HepG2 (cell line): ENCODE results near the gene SPECC1L.
"Not testable (repeated sequence)": the region's sequence is repeated elsewhere in the genome, so short reads cannot be mapped to it uniquely, and the experiment has no call there.

Experiments used
- IRF2 ChIP-seq: IDR thresholded peaks from 2 replicates; pipeline ENCODE4 v1.6.1; 2018; ENCODE audit warnings: missing genetic modification reagents, missing compliant biosample characterization
- TF ChIP-seq, protein P1 (sequence below): sonication (generic); formaldehyde crosslinking; IDR thresholded peaks from 2 replicates; pipeline ENCODE4 v1.4.0; 2020; ENCODE audit warnings: mild to moderate bottlenecking, missing genetic modification reagents

DNA sequence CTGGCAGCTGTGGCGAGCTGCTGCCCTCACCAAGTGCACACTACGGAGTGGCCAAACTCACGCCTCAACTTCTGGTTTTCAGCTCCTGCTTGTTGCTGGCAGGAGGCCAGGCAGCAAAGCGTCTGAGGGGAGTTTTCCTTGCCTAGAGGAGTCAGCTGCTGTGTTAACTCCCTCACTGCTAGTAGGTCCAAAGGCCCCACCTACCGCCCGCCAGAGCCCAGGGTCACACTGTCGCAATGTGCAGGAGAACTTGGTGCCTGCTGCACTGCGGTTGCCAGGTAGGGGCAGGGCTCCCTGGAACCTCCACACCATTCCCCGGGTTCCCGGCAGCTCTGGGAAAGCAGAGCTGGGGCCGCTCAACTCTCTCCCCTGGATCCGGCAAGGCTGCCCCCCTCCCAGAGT is 25.6 kb upstream of the SPECC1L start, which contains the start of gene GGT5:
- not testable (repeated sequence) for TF ChIP-seq IRF2
- TF ChIP-seq, protein P1, sequence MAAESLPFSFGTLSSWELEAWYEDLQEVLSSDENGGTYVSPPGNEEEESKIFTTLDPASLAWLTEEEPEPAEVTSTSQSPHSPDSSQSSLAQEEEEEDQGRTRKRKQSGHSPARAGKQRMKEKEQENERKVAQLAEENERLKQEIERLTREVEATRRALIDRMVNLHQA (CRISPR knock-in tag): not testable (repeated sequence)
